Activated naive CD4-positive, alpha-beta T cell treated with anti-CD3 and anti-CD28 coated beads, Interleukin-2, amount 10 ng/mL, durations not matched to agents 7 days and 5 days (primary cell): ENCODE results near the gene SNAPC5.
"Not testable (repeated sequence)": the region's sequence is repeated elsewhere in the genome, so short reads cannot be mapped to it uniquely, and the experiment has no call there.

Source experiments
- CTCF ChIA-PET: fragments of 350-600 bp; sonication (Branson Sonifier 250); formaldehyde crosslinking; loops from one replicate; lab custom pipeline; 2021; ENCODE audit warnings: antibody characterized with exemption; lab: Charles Lee
- DNase-seq: peaks from one replicate; pipeline ENCODE4 v3.0.0-alpha.2; 2020
- H3K27ac Mint-ChIP-seq: one replicate; pipeline ENCODE4 v1.8.0; 2021; ENCODE audit warnings: mild to moderate bottlenecking, moderate library complexity, mixed read lengths
- H3K27me3 Mint-ChIP-seq: one replicate; pipeline ENCODE4 v1.8.0; 2021; ENCODE audit warnings: mild to moderate bottlenecking, mixed read lengths
- H3K36me3 Mint-ChIP-seq: one replicate; pipeline ENCODE4 v1.8.0; 2021; ENCODE audit warnings: mixed read lengths
- H3K4me1 Mint-ChIP-seq: one replicate; pipeline ENCODE4 v1.8.0; 2021; ENCODE audit warnings: mixed read lengths
- H3K4me3 Mint-ChIP-seq: one replicate; pipeline ENCODE4 v1.8.0; 2021; ENCODE audit warnings: mild to moderate bottlenecking, moderate library complexity, mixed read lengths
- H3K9me3 Mint-ChIP-seq: one replicate; pipeline ENCODE4 v1.8.0; 2021; ENCODE audit warnings: mixed read lengths

The SNAPC5 gene

GRCh38 chr15:66482539-66482938 is 15.0 kb downstream of the SNAPC5 start:
- Mint-ChIP-seq H3K27ac (no peak overlapping the region), H3K27me3 (no peaks in the 10 kb centered on the region), H3K36me3 (peaks cover 61% of the 10 kb centered on the region), H3K4me1 (peaks cover 3% of the 10 kb centered on the region), H3K9me3 (no peaks in the 10 kb centered on the region), H3K4me3 (no peak overlapping the region)
- no peak for DNase-seq
- CTCF ChIA-PET = no interaction called here

- DNase-seq = no peak
- CTCF ChIA-PET = interaction anchor here (0.7 kb wide), 1 partner anchor 10 kb away, joined by 5 read pairs; no protein-coding TSS in a partner anchor
- no peak overlapping the region for H3K4me3 Mint-ChIP-seq
- H3K27me3 Mint-ChIP-seq = no peaks in the 10 kb centered on the region
- no peaks in the 10 kb centered on the region for H3K9me3 Mint-ChIP-seq
- peaks cover 54% of the 10 kb centered on the region for H3K36me3 Mint-ChIP-seq
- no peak overlapping the region for H3K27ac Mint-ChIP-seq
- H3K4me1 Mint-ChIP-seq = peaks cover 6% of the 10 kb centered on the region
Measured at GRCh38 chr15:66481107-66481856, 16.3 kb downstream of the SNAPC5 start.

- no peak for DNase-seq
- Mint-ChIP-seq H3K27me3 (no peaks in the 10 kb centered on the region), H3K4me3 (no peak overlapping the region), H3K36me3 (peaks cover 57% of the 10 kb centered on the region), H3K4me1 (peaks cover 9% of the 10 kb centered on the region), H3K9me3 (no peaks in the 10 kb centered on the region), H3K27ac (no peak overlapping the region)
- CTCF ChIA-PET = interaction anchor here (0.7 kb wide), 1 partner anchor 9 kb away, joined by 5 read pairs; no protein-coding TSS in a partner anchor
Measured at GRCh38 chr15:66480267-66480666, 17.3 kb downstream of the SNAPC5 start.

- Mint-ChIP-seq H3K9me3 (no peaks in the 10 kb centered on the region), H3K27ac (no peak overlapping the region), H3K4me1 (peaks cover 23% of the 10 kb centered on the region), H3K27me3 (no peaks in the 10 kb centered on the region), H3K36me3 (peaks cover 38% of the 10 kb centered on the region), H3K4me3 (no peak overlapping the region)
- CTCF ChIA-PET = no interaction called here
- no peak for DNase-seq
Measured at GRCh38 chr15:66477011-66477410, 20.6 kb downstream of the SNAPC5 start.

GRCh38 chr15:66476535-66476934 is 21.0 kb downstream of the SNAPC5 start:
- Mint-ChIP-seq H3K9me3 (no peaks in the 10 kb centered on the region), H3K4me3 (no peak overlapping the region), H3K36me3 (peaks cover 33% of the 10 kb centered on the region), H3K4me1 (peaks cover 27% of the 10 kb centered on the region), H3K27ac (no peak overlapping the region), H3K27me3 (no peaks in the 10 kb centered on the region)
- no peak for DNase-seq
- CTCF ChIA-PET = no interaction called here

- Mint-ChIP-seq H3K27ac (no peak overlapping the region), H3K36me3 (peaks cover 27% of the 10 kb centered on the region), H3K4me1 (peaks cover 43% of the 10 kb centered on the region), H3K4me3 (no peak overlapping the region), H3K27me3 (no peaks in the 10 kb centered on the region), H3K9me3 (no peaks in the 10 kb centered on the region)
- CTCF ChIA-PET = interaction anchor here (0.5 to 1.1 kb wide), 3 partner anchors 22 to 341 kb away, joined by 3 to 5 read pairs (median 3); no protein-coding TSS in a partner anchor
- DNase-seq = no peak
Measured at GRCh38 chr15:66474963-66475362, 22.6 kb downstream of the SNAPC5 start.

GRCh38 chr15:66474135-66474534 is 23.4 kb downstream of the SNAPC5 start:
- H3K9me3 Mint-ChIP-seq = no peaks in the 10 kb centered on the region
- no peak for DNase-seq
- CTCF ChIA-PET = interaction anchor here (0.7 to 1.1 kb wide), 2 partner anchors 23 to 25 kb away, joined by 3 to 5 read pairs; no protein-coding TSS in a partner anchor
- H3K27me3 Mint-ChIP-seq = no peaks in the 10 kb centered on the region
- H3K4me3 Mint-ChIP-seq = no peak overlapping the region
- peaks cover 40% of the 10 kb centered on the region for H3K4me1 Mint-ChIP-seq
- no peak overlapping the region for H3K27ac Mint-ChIP-seq
- peaks cover 23% of the 10 kb centered on the region for H3K36me3 Mint-ChIP-seq

- no peaks in the 10 kb centered on the region for H3K9me3 Mint-ChIP-seq
- H3K27me3 Mint-ChIP-seq = no peaks in the 10 kb centered on the region
- peaks cover 24% of the 10 kb centered on the region for H3K36me3 Mint-ChIP-seq
- CTCF ChIA-PET = interaction anchor here (0.7 to 3.1 kb wide), 7 partner anchors 8 to 99 kb away, joined by 3 to 9 read pairs (median 4); partner anchors contain the start of gene SNAPC5
- peak overlapping the region; percentile 57 for H3K4me3 Mint-ChIP-seq
- peaks cover 40% of the 10 kb centered on the region for H3K4me1 Mint-ChIP-seq
- H3K27ac Mint-ChIP-seq = peak overlapping the region; percentile 96
- DNase-seq = peak; percentile 75
Measured at GRCh38 chr15:66472176-66472999, 25.2 kb downstream of the SNAPC5 start.

GRCh38 chr15:66470825-66471224 is 26.7 kb downstream of the SNAPC5 start:
- peaks cover 29% of the 10 kb centered on the region for H3K36me3 Mint-ChIP-seq
- H3K4me1 Mint-ChIP-seq = peaks cover 38% of the 10 kb centered on the region
- H3K27me3 Mint-ChIP-seq, H3K4me3 Mint-ChIP-seq, H3K9me3 Mint-ChIP-seq, DNase-seq: not testable (repeated sequence)
- H3K27ac Mint-ChIP-seq = peak overlapping the region; percentile 96
- CTCF ChIA-PET = interaction anchor here (0.6 to 3.1 kb wide), 4 partner anchors 10 to 224 kb away, joined by 3 to 9 read pairs (median 4); partner anchors contain the start of gene SNAPC5

- not testable (repeated sequence) for H3K27ac Mint-ChIP-seq, H3K27me3 Mint-ChIP-seq
Measured at GRCh38 chr15:66467162-66468040, 30.2 kb downstream of the SNAPC5 start.

GRCh38 chr15:66465294-66465693 is 32.3 kb downstream of the SNAPC5 start:
- CTCF ChIA-PET, H3K27ac Mint-ChIP-seq, DNase-seq, H3K27me3 Mint-ChIP-seq, H3K9me3 Mint-ChIP-seq, H3K4me3 Mint-ChIP-seq: not testable (repeated sequence)
- Mint-ChIP-seq H3K36me3 (peaks cover 52% of the 10 kb centered on the region), H3K4me1 (peaks cover 11% of the 10 kb centered on the region)

More at GRCh38 chr15:66467162-66468040, 30.2 kb downstream of the SNAPC5 start:
- H3K9me3 Mint-ChIP-seq, H3K4me3 Mint-ChIP-seq, DNase-seq, CTCF ChIA-PET: not testable (repeated sequence)
- Mint-ChIP-seq H3K4me1 (peaks cover 28% of the 10 kb centered on the region), H3K36me3 (peaks cover 42% of the 10 kb centered on the region)

- Mint-ChIP-seq H3K27ac (no peak overlapping the region), H3K27me3 (no peaks in the 10 kb centered on the region), H3K9me3 (no peaks in the 10 kb centered on the region), H3K4me3 (no peak overlapping the region), H3K36me3 (peaks cover 51% of the 10 kb centered on the region), H3K4me1 (peaks cover 14% of the 10 kb centered on the region)
- DNase-seq = no peak
- CTCF ChIA-PET = no interaction called here
Measured at GRCh38 chr15:66462627-66463026, 34.9 kb downstream of the SNAPC5 start.

- H3K9me3 Mint-ChIP-seq = no peaks in the 10 kb centered on the region
- DNase-seq = no peak
- no peaks in the 10 kb centered on the region for H3K27me3 Mint-ChIP-seq
- H3K4me3 Mint-ChIP-seq = no peak overlapping the region
- peaks cover 11% of the 10 kb centered on the region for H3K4me1 Mint-ChIP-seq
- peaks cover 48% of the 10 kb centered on the region for H3K36me3 Mint-ChIP-seq
- H3K27ac Mint-ChIP-seq = peak overlapping the region; percentile 52
- CTCF ChIA-PET = no interaction called here
Measured at GRCh38 chr15:66461917-66462316, 35.6 kb downstream of the SNAPC5 start.
